ENCODE measurements around the gene SYCE3.

DNA sequence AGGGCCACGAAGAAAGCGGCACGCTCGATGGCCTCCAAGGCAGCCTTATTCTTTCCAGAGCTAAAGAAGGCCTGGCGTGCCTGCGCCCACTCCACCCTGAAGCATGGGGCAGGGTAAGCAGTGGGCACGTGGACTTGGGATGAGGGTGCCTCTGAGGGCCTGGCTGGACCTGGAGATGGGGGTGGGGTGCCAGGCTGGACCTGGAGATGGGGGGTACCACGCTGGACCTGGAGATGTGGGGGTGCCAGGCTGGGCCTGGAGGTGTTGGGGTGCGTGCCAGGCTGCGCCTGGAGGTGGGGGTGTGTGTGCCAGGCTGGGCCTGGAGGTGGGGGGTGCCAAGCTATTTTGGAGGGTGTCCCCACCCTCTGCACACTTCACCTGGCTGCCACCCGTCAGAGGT, 10.2 kb upstream of the SYCE3 start:
- TF ChIP-seq, protein P1, sequence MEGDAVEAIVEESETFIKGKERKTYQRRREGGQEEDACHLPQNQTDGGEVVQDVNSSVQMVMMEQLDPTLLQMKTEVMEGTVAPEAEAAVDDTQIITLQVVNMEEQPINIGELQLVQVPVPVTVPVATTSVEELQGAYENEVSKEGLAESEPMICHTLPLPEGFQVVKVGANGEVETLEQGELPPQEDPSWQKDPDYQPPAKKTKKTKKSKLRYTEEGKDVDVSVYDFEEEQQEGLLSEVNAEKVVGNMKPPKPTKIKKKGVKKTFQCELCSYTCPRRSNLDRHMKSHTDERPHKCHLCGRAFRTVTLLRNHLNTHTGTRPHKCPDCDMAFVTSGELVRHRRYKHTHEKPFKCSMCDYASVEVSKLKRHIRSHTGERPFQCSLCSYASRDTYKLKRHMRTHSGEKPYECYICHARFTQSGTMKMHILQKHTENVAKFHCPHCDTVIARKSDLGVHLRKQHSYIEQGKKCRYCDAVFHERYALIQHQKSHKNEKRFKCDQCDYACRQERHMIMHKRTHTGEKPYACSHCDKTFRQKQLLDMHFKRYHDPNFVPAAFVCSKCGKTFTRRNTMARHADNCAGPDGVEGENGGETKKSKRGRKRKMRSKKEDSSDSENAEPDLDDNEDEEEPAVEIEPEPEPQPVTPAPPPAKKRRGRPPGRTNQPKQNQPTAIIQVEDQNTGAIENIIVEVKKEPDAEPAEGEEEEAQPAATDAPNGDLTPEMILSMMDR (IDR thresholded peaks at IDR 0.05): no peak
- TF ChIP-seq POLR2A (IDR thresholded peaks at IDR 0.05; ENCODE audit: low read depth) (no peak), EP300 (IDR thresholded peaks at IDR 0.05) (no peak), POLR2AphosphoS5 (IDR thresholded peaks at IDR 0.05) (no peak)
